Calu3 (cell line): ENCODE measurements around the gene PSAP. TPM values are rescaled to one million over a fixed set of nuclear protein-coding genes. Genes with fewer than 3 reads are reported as not detected.

Source experiments
- BruUV-seq: library from RNA; stranded (reverse); fragments of 400-500 nt; replicated peaks from 2 replicates; lab custom pipeline; 2021; lab: Mats Ljungman, UMichigan
- CTCF ChIA-PET: fragments of 300-600 bp; sonication (Branson Sonifier 250); formaldehyde crosslinking; loops from one replicate; lab custom pipeline; 2022; ENCODE audit warnings: antibody characterized with exemption; lab: Charles Lee
- DNase-seq: peaks from one replicate; pipeline ENCODE4 v3.0.0; 2022
- H3K27ac Mint-ChIP-seq: one replicate; pipeline ENCODE4 v1.8.0; 2022; ENCODE audit warnings: mixed read lengths; ENCODE audit not compliant: unreplicated experiment
- H3K27me3 Mint-ChIP-seq: one replicate; pipeline ENCODE4 v1.8.0; 2022; ENCODE audit warnings: mixed read lengths; ENCODE audit not compliant: unreplicated experiment
- H3K36me3 Mint-ChIP-seq: one replicate; pipeline ENCODE4 v1.8.0; 2022; ENCODE audit warnings: mild to moderate bottlenecking, moderate library complexity, mixed read lengths; ENCODE audit not compliant: insufficient read depth, unreplicated experiment
- H3K4me1 Mint-ChIP-seq: one replicate; pipeline ENCODE4 v1.8.0; 2022; ENCODE audit warnings: mild to moderate bottlenecking, low read depth, mixed read lengths; ENCODE audit not compliant: unreplicated experiment
- H3K4me3 Mint-ChIP-seq: one replicate; pipeline ENCODE4 v1.8.0; 2022; ENCODE audit warnings: mild to moderate bottlenecking, low read depth, moderate library complexity, mixed read lengths; ENCODE audit not compliant: unreplicated experiment
- H3K9me3 Mint-ChIP-seq: one replicate; pipeline ENCODE4 v1.8.0; 2022; ENCODE audit warnings: low read depth, mixed read lengths; ENCODE audit not compliant: unreplicated experiment
- intact Hi-C: fragments of 100-400 bp; cut with micrococcal nuclease; formaldehyde crosslinking; loops from one replicate; pipeline ENCODE4 v1.10.0; 2022; ENCODE audit not compliant: unreplicated experiment
- total RNA-seq: library from RNA; stranded (reverse); gene quantifications from 2 replicates; pipeline ENCODE4 v1.2.3, GENCODE V29; 2022
- TF ChIP-seq, protein P1 (sequence below): fragments of 200-600 bp; IDR thresholded peaks from one replicate; pipeline ENCODE4 v1.8.0; 2022; ENCODE audit warnings: antibody characterized with exemption; ENCODE audit not compliant: unreplicated experiment

Gene PSAP
- total RNA-seq, 1 experiment from 2014 or later, result 840 TPM

DNA sequence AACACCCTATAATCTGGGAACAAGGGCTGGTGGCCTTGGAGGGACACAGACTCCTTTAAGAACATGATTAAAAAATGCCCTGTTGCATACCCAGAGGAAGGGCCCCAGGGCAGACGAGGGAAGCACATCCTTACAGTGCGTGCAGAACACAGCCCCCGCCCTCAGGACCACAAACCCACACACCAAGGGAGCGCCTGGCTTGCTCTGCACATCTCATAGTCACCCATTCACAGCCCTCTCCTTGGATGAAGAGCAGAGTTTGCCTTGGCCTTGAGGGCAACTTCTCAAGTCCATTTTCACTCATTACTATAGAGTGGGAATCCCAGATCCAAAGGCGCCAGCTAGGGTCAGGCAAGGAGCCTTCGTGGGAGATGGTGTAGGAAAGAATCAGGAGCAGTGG lies 71.4 kb downstream of the PSAP start:
- Mint-ChIP-seq H3K4me1 (peaks cover 2% of the 10 kb centered on the region), H3K27me3 (peaks cover 44% of the 10 kb centered on the region), H3K27ac (no peak overlapping the region), H3K36me3 (no peaks in the 10 kb centered on the region), H3K4me3 (no peak overlapping the region), H3K9me3 (no peaks in the 10 kb centered on the region)
- intact Hi-C loops, result no loop called here
- no peak for DNase-seq
- CTCF ChIA-PET, result no interaction called here
- TF ChIP-seq, protein P1, sequence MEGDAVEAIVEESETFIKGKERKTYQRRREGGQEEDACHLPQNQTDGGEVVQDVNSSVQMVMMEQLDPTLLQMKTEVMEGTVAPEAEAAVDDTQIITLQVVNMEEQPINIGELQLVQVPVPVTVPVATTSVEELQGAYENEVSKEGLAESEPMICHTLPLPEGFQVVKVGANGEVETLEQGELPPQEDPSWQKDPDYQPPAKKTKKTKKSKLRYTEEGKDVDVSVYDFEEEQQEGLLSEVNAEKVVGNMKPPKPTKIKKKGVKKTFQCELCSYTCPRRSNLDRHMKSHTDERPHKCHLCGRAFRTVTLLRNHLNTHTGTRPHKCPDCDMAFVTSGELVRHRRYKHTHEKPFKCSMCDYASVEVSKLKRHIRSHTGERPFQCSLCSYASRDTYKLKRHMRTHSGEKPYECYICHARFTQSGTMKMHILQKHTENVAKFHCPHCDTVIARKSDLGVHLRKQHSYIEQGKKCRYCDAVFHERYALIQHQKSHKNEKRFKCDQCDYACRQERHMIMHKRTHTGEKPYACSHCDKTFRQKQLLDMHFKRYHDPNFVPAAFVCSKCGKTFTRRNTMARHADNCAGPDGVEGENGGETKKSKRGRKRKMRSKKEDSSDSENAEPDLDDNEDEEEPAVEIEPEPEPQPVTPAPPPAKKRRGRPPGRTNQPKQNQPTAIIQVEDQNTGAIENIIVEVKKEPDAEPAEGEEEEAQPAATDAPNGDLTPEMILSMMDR, result no peak
- BruUV-seq, result no TSS peak

DNA sequence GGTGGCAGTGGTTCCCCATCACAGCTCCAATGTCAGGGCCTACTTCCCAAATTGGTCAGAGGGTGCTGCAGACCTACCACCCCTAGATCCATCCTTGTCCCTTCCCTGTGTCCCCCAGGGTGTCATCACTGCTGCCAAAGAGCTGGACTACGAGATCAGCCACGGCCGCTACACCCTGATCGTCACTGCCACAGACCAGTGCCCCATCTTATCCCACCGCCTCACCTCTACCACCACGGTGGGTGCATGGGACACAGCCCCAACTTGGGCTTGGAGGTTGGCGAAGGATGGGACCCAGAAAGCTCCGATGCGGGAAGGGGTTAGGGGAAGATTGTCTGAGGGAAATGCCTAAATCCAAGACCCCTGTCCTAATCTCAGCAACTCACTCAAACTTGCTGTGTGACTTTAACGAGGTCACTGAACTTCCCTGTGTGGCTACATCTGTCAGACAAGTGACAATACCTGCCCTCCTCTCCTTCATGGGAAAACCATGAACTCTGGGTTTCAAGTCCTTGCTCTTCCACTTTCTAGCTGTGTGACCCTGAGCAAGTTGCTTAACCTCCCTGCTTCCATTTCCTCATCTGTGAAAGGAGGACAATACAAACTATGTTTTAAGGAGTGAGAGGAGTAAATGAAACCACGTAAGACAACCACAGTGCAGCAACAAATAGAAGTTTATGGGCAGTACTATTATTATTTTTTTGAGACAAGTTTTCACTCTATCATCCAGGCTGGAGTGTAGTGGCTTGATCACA lies 72.8 kb downstream of the PSAP start:
- Mint-ChIP-seq H3K4me3 (no peak overlapping the region), H3K27ac (no peak overlapping the region), H3K36me3 (peaks cover 11% of the 10 kb centered on the region), H3K27me3 (peaks cover 30% of the 10 kb centered on the region), H3K9me3 (no peaks in the 10 kb centered on the region), H3K4me1 (peaks cover 16% of the 10 kb centered on the region)
- intact Hi-C loops, result no loop called here
- CTCF ChIA-PET, result no interaction called here
- BruUV-seq, result no TSS peak
- no peak for DNase-seq
- TF ChIP-seq, protein P1, result no peak

DNA sequence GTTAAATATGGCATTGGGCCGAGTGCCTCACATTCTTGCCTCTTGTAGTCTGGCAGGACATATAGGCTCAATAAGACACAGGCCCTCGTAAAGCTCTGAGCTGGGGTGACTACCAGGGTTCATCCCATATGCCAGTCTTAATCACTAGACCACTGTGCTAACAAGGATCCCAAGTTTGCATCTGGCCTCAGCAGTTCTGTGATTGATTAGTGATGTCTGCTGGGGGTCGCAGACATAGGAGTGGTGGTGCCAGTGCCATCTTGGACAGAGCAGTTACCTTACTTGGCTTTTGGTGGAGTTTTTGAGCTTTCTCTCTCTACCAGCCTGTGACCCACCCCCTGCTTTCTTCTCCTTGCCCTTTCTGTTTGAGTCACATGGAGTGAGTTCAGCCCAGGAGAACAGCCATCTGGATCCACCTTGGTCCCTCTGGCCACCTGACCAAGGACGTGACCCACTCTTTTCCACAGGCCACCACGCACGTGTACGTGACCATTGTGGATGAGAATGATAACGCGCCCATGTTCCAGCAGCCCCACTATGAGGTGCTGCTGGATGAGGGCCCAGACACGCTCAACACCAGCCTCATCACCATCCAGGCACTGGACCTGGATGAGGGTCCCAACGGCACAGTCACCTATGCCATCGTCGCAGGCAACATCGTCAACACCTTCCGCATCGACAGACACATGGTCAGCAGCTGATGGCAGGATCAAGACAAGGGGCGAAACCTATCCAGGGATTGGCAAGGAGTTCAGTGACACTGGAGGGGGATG lies 73.7 kb downstream of the PSAP start:
- no peak overlapping the region for H3K27ac Mint-ChIP-seq
- CTCF ChIA-PET, result no interaction called here
- peaks cover 22% of the 10 kb centered on the region for H3K27me3 Mint-ChIP-seq
- no peak for DNase-seq
- H3K4me1 Mint-ChIP-seq, result peaks cover 21% of the 10 kb centered on the region
- no TSS peak for BruUV-seq
- H3K36me3 Mint-ChIP-seq, result peaks cover 20% of the 10 kb centered on the region
- no peaks in the 10 kb centered on the region for H3K9me3 Mint-ChIP-seq
- intact Hi-C loops, result no loop called here
- no peak overlapping the region for H3K4me3 Mint-ChIP-seq
- TF ChIP-seq, protein P1, result no peak

DNA sequence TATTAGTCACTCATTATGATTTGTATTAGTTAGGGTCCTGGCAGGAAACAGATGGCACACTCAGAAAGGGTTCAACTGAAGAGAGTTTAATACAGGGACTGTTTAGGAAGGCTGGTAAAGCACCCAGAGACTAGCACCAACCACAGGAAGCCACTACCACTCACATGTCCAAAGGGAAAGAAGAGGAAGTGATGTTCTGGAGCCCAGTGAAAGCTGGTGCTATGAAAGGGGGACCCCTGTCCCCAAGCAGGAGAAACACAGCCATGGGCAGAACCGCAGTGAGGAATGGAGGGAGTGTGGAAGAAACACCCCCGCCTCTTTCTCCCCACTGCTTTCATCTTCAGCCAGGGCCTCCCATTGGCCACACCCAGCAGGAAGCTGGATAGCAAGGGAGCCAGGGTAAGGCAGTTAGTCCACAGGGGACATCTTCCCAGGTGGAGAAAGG lies 74.5 kb downstream of the PSAP start:
- Mint-ChIP-seq H3K27me3 (peaks cover 18% of the 10 kb centered on the region), H3K27ac (no peak overlapping the region), H3K4me1 (peaks cover 30% of the 10 kb centered on the region), H3K4me3 (no peak overlapping the region), H3K9me3 (no peaks in the 10 kb centered on the region), H3K36me3 (peaks cover 25% of the 10 kb centered on the region)
- TF ChIP-seq, protein P1, result no peak
- BruUV-seq, result no TSS peak
- no peak for DNase-seq
- intact Hi-C loops, result no loop called here
- CTCF ChIA-PET, result interaction anchor here (0.6 kb wide), 1 partner anchor 81 kb away, joined by 4 read pairs; no protein-coding TSS in a partner anchor
